Neuronal stem cell (in vitro differentiated cells): ENCODE results near the gene SIMC1.

Experiments
- DNase-seq: peaks from one replicate; pipeline ENCODE4 v3.0.0-alpha.2; 2013; ENCODE audit warnings: low spot score
- H2AFZ ChIP-seq: one replicate; pipeline ENCODE4 v1.6.1; 2013; ENCODE audit warnings: mild to moderate bottlenecking, low read length, inconsistent platforms
- H2AK5ac ChIP-seq: 2 replicates; pipeline ENCODE4 v1.6.1; 2013; ENCODE audit warnings: low read depth, mild to moderate bottlenecking, inconsistent platforms, low read length, moderate library complexity, mixed read lengths
- H2BK120ac ChIP-seq: 2 replicates; pipeline ENCODE4 v1.6.1; 2013; ENCODE audit warnings: low read depth, mild to moderate bottlenecking, inconsistent platforms, low read length, moderate library complexity, mixed read lengths
- H2BK12ac ChIP-seq: one replicate; pipeline ENCODE4 v1.6.1; 2013; ENCODE audit warnings: low read length, inconsistent platforms
- H2BK15ac ChIP-seq: 2 replicates; pipeline ENCODE4 v1.6.1; 2013; ENCODE audit warnings: mild to moderate bottlenecking, low read length, inconsistent platforms, mixed read lengths
- H2BK5ac ChIP-seq: one replicate; pipeline ENCODE4 v1.6.1; 2013; ENCODE audit warnings: inconsistent platforms, mild to moderate bottlenecking, low read length, moderate library complexity
- H3K14ac ChIP-seq: one replicate; pipeline ENCODE4 v1.6.1; 2013; ENCODE audit warnings: low read length, inconsistent platforms
- H3K18ac ChIP-seq: 2 replicates; pipeline ENCODE4 v1.6.1; 2013; ENCODE audit warnings: low read length, inconsistent platforms
- H3K23ac ChIP-seq: 2 replicates; pipeline ENCODE4 v1.6.1; 2013; ENCODE audit warnings: low read depth, mild to moderate bottlenecking, mixed read lengths, low read length, inconsistent platforms; ENCODE audit not compliant: poor library complexity
- H3K27ac ChIP-seq: replicated peaks from 3 replicates; pipeline ENCODE4 v1.5.1; 2013; ENCODE audit warnings: low read length, inconsistent platforms
- H3K27me3 ChIP-seq, 3 experiments: 2 replicates each; pipeline ENCODE4 v1.6.1; 2013; ENCODE audit warnings: low read length in 3 of 3, mild to moderate bottlenecking in 2 of 3, inconsistent platforms in 1 of 3, low read depth in 1 of 3, mixed read lengths in 1 of 3, moderate library complexity in 1 of 3; ENCODE audit not compliant: control insufficient read depth in 3 of 3, insufficient read depth in 3 of 3
- H3K36me3 ChIP-seq, 2 donors: replicated peaks in 1 of 2; 2 replicates each; pipeline ENCODE4 v1.6.1; 2013; ENCODE audit warnings: low read length in 2 of 2; ENCODE audit not compliant: control insufficient read depth in 2 of 2, insufficient read depth in 2 of 2
- H3K4ac ChIP-seq: 2 replicates; pipeline ENCODE4 v1.6.1; 2013; ENCODE audit warnings: inconsistent platforms, mild to moderate bottlenecking, low read length, moderate library complexity
- H3K4me1 ChIP-seq, 2 donors: 1 replicate in 1 of 2; 2 replicates in 1 of 2; pipeline ENCODE4 v1.6.1; 2013; ENCODE audit warnings: low read length in 2 of 2, low read depth in 1 of 2; ENCODE audit not compliant: control insufficient read depth in 2 of 2, insufficient read depth in 1 of 2
- H3K4me2 ChIP-seq: one replicate; pipeline ENCODE4 v1.6.1; 2013; ENCODE audit warnings: mild to moderate bottlenecking, low read length, inconsistent platforms; ENCODE audit not compliant: insufficient read depth, poor library complexity, severe bottlenecking
- H3K4me3 ChIP-seq, 2 donors: 2 replicates each; pipeline ENCODE4 v1.5.1; 2013; ENCODE audit warnings: low read length in 2 of 2, mild to moderate bottlenecking in 2 of 2, inconsistent platforms in 1 of 2, moderate library complexity in 1 of 2
- H3K79me1 ChIP-seq: one replicate; pipeline ENCODE4 v1.6.1; 2013; ENCODE audit warnings: low read depth, mild to moderate bottlenecking, inconsistent platforms, low read length, moderate library complexity
- H3K9ac ChIP-seq: one replicate; pipeline ENCODE4 v1.6.1; 2013; ENCODE audit warnings: mild to moderate bottlenecking, low read depth, low read length, inconsistent platforms; ENCODE audit not compliant: poor library complexity
- H3K9me3 ChIP-seq, 2 donors: replicated peaks in 1 of 2; 2 replicates each; pipeline versions ENCODE3 to v1.6.1; 2013; ENCODE audit warnings: low read length in 2 of 2, mild to moderate bottlenecking in 2 of 2, inconsistent platforms in 1 of 2, low read depth in 1 of 2, mixed read lengths in 1 of 2, moderate library complexity in 1 of 2; ENCODE audit not compliant: control insufficient read depth in 2 of 2, insufficient read depth in 1 of 2
- H4K8ac ChIP-seq: one replicate; pipeline ENCODE4 v1.6.1; 2013; ENCODE audit warnings: low read depth, mild to moderate bottlenecking, inconsistent platforms, low read length, moderate library complexity
- H4K91ac ChIP-seq: one replicate; pipeline ENCODE4 v1.6.1; 2013; ENCODE audit warnings: low read length, low read depth, mild to moderate bottlenecking, inconsistent platforms; ENCODE audit not compliant: poor library complexity
- WGBS, 2 donors: extraction: QIAGEN DNeasy Blood & Tissue Kit; methylation state at CpG; one replicate each; pipeline ENCODE4 v1.1.7; 2013; ENCODE audit warnings: missing lambda C conversion rate in 2 of 2, mixed read lengths in 1 of 2; ENCODE audit not compliant: insufficient read length in 2 of 2, insufficient replicate concordance in 1 of 2; ENCODE audit errors: extremely low coverage in 2 of 2; 5-methylcytosine and 5-hydroxymethylcytosine counted together

SIMC1 gene

DNA sequence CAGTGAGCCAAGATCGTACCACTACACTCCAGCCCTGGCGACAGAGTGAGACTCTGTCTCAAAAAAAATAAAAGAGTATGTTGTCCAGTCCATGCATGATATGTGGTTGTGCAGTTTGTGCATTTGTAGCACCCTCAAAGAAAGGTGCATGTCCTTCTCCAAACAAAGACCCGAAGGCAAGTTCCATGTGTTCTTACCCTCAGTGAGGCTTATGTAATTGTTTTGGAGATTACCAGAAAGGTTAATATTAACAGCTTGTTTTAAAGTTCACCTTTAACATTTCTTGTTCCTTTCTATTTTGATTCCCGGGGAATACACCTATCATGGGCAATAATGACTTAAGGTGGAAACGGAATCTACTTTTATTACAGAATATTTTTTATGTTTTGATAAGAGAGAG lies 101.1 kb downstream of the SIMC1 start:
- Histone ChIP-seq H3K27ac (no peak overlapping the region), H2BK15ac (no peak overlapping the region), H2AK5ac (no peak overlapping the region), H3K4ac (no peak overlapping the region), H3K9ac (no peak overlapping the region), H3K36me3 (peaks cover 9 to 82% of the 10 kb centered on the region in 2 donors), H3K4me3 (no peak overlapping the region), H3K18ac (no peak overlapping the region), H2AFZ (no peak overlapping the region), H2BK12ac (no peak overlapping the region), H2BK120ac (no peak overlapping the region), H3K27me3 (no peaks in the 10 kb centered on the region), H3K9me3 (no peaks in the 10 kb centered on the region), H3K4me1 (no peaks in the 10 kb centered on the region), H3K79me1 (no peaks in the 10 kb centered on the region), H4K91ac (no peak overlapping the region), H2BK5ac (no peak overlapping the region), H3K14ac (no peak overlapping the region), H4K8ac (no peak overlapping the region), H3K4me2 (no peak overlapping the region), H3K23ac (no peak overlapping the region)
- DNase-seq, result no peak
- no CpG with 5 or more reads among the region's 5 CpGs for WGBS, 2 donors

GRCh38 chr5:176341325-176342157 lies 103.3 kb downstream of the SIMC1 start:
- no peak overlapping the region for H2AFZ ChIP-seq
- no peaks in the 10 kb centered on the region for H3K27me3 ChIP-seq
- H3K4me2 ChIP-seq, result no peak overlapping the region
- no peaks in the 10 kb centered on the region for H3K9me3 ChIP-seq
- WGBS, 2 donors, result no CpG with 5 or more reads among the region's 2 CpGs
- no peak overlapping the region for H3K27ac ChIP-seq
- H3K14ac ChIP-seq, result no peak overlapping the region
- no peaks in the 10 kb centered on the region for H3K79me1 ChIP-seq
- no peak overlapping the region for H2AK5ac ChIP-seq
- H2BK15ac ChIP-seq, result no peak overlapping the region
- H4K8ac ChIP-seq, result no peak overlapping the region
- no peak overlapping the region for H2BK12ac ChIP-seq
- DNase-seq, result no peak
- H3K23ac ChIP-seq, result no peak overlapping the region
- H3K9ac ChIP-seq, result no peak overlapping the region
- H2BK120ac ChIP-seq, result no peak overlapping the region
- H3K36me3 ChIP-seq, result peaks cover 13 to 92% of the 10 kb centered on the region in 2 donors
- no peak overlapping the region for H3K4me3 ChIP-seq
- no peak overlapping the region for H4K91ac ChIP-seq
- H3K4ac ChIP-seq, result no peak overlapping the region
- H2BK5ac ChIP-seq, result no peak overlapping the region
- H3K4me1 ChIP-seq, result no peaks in the 10 kb centered on the region
- no peak overlapping the region for H3K18ac ChIP-seq

DNA sequence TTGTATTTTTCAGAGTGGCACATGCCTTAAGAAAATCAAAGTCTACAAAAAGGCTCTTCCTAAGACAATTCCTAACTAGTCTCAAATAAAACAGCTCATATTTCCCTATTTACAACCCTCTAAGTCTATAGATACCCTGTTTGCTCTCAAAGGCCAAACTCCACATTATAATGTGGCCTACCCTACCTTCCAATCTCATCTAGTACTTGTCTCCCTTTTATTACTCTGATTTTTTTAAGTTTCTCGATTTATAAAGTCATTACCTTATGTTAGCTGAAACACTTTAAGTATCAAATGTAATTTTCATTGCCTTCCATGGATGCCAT lies 103.9 kb downstream of the SIMC1 start:
- Histone ChIP-seq H2BK5ac (no peak overlapping the region), H2AFZ (no peak overlapping the region), H3K27me3 (no peaks in the 10 kb centered on the region), H3K18ac (no peak overlapping the region), H3K79me1 (no peaks in the 10 kb centered on the region), H3K9ac (no peak overlapping the region), H3K23ac (no peak overlapping the region), H3K4me3 (no peak overlapping the region), H4K91ac (no peak overlapping the region), H3K27ac (no peak overlapping the region), H3K9me3 (no peaks in the 10 kb centered on the region), H2BK12ac (no peak overlapping the region), H2BK15ac (no peak overlapping the region), H2BK120ac (no peak overlapping the region), H2AK5ac (no peak overlapping the region), H4K8ac (no peak overlapping the region), H3K36me3 (peaks cover 16 to 92% of the 10 kb centered on the region in 2 donors), H3K4me2 (no peak overlapping the region), H3K14ac (no peak overlapping the region), H3K4me1 (no peaks in the 10 kb centered on the region), H3K4ac (no peak overlapping the region)
- WGBS, 2 donors, result no CpG with 5 or more reads among the region's 1 CpG
- DNase-seq, result no peak

- Histone ChIP-seq H3K23ac (no peak overlapping the region), H3K4me1 (no peaks in the 10 kb centered on the region), H2BK120ac (no peak overlapping the region), H3K14ac (no peak overlapping the region), H2AK5ac (no peak overlapping the region), H3K36me3 (peaks cover 14 to 92% of the 10 kb centered on the region in 2 donors), H4K91ac (no peak overlapping the region), H3K4ac (no peak overlapping the region), H3K79me1 (no peaks in the 10 kb centered on the region), H3K9me3 (no peaks in the 10 kb centered on the region), H3K27ac (no peak overlapping the region), H3K27me3 (no peaks in the 10 kb centered on the region), H2BK15ac (no peak overlapping the region), H3K18ac (no peak overlapping the region), H2BK12ac (no peak overlapping the region), H2BK5ac (no peak overlapping the region), H3K4me3 (no peak overlapping the region), H3K4me2 (no peak overlapping the region), H3K9ac (no peak overlapping the region), H4K8ac (no peak overlapping the region), H2AFZ (no peak overlapping the region)
- DNase-seq, result no peak
- WGBS, 2 donors, result no CpG with 5 or more reads among the region's 2 CpGs
Observed at GRCh38 chr5:176342766-176343458, 104.7 kb downstream of the SIMC1 start.
